GM19240 (cell line): ENCODE measurements around the gene OPTC.

Source experiments
- DNase-seq: peaks from one replicate; pipeline ENCODE4 v3.0.0; 2011; ENCODE audit warnings: low spot score; ENCODE audit not compliant: insufficient read length

OPTC gene

GRCh38 chr1:203491664-203492063 lies 2.3 kb upstream of the OPTC start:
- no peak for DNase-seq

- DNase-seq: no peak
Measured at GRCh38 chr1:203492082-203492747, 1.7 kb upstream of the OPTC start.

GRCh38 chr1:203492748-203493130 lies 1.2 kb upstream of the OPTC start:
- no peak for DNase-seq

- no peak for DNase-seq
Measured at GRCh38 chr1:203495845-203496244, 1.9 kb downstream of the OPTC start.

GRCh38 chr1:203497269-203497777 lies 3.4 kb downstream of the OPTC start:
- no peak for DNase-seq

- no peak for DNase-seq
Measured at GRCh38 chr1:203499643-203500278, 5.8 kb downstream of the OPTC start.

- DNase-seq: no peak
Measured at GRCh38 chr1:203500279-203500678, 6.3 kb downstream of the OPTC start.

- no peak for DNase-seq
Measured at GRCh38 chr1:203503836-203504235, 9.9 kb downstream of the OPTC start.

- DNase-seq: peak; percentile 90
Measured at GRCh38 chr1:203504400-203505250, 10.7 kb downstream of the OPTC start.

GRCh38 chr1:203505526-203506204 lies 11.7 kb downstream of the OPTC start:
- DNase-seq: no peak

GRCh38 chr1:203506858-203507626 lies 13.1 kb downstream of the OPTC start:
- DNase-seq: no peak

GRCh38 chr1:203507759-203508158 lies 13.8 kb downstream of the OPTC start:
- DNase-seq: no peak

- no peak for DNase-seq
Measured at GRCh38 chr1:203508463-203509073, 14.6 kb downstream of the OPTC start.

- DNase-seq: no peak
Measured at GRCh38 chr1:203509135-203509534, 15.2 kb downstream of the OPTC start.

- no peak for DNase-seq
Measured at GRCh38 chr1:203511513-203511912, 17.6 kb downstream of the OPTC start.

- DNase-seq: no peak
Measured at GRCh38 chr1:203511930-203512329, 18.0 kb downstream of the OPTC start.

- DNase-seq: no peak
Measured at GRCh38 chr1:203512517-203512847, 18.5 kb downstream of the OPTC start.

- DNase-seq: no peak
Measured at GRCh38 chr1:203512848-203513584, 19.1 kb downstream of the OPTC start.

- DNase-seq: no peak
Measured at GRCh38 chr1:203513585-203514031, 19.7 kb downstream of the OPTC start.

GRCh38 chr1:203516184-203516583 lies 22.2 kb downstream of the OPTC start:
- DNase-seq: no peak
